Ovary (tissue), 3 donors: ENCODE measurements around the gene PRKG1.

Experiments
- CTCF ChIP-seq, 3 donors: fragments of 450-650 bp in 2 of 3; fragments of 200-600 bp in 1 of 3; IDR thresholded peaks; one replicate each; pipeline versions ENCODE4 v1.5.1 to v1.8.0; 2016 to 2022; ENCODE audit warnings: antibody characterized with exemption in 3 of 3, mild to moderate bottlenecking in 1 of 3
- EP300 ChIP-seq: sonication (generic); formaldehyde crosslinking; IDR thresholded peaks from one replicate; pipeline ENCODE4 v1.6.1; 2017; ENCODE audit warnings: antibody characterized with exemption
- POLR2A ChIP-seq: fragments of 450-650 bp; IDR thresholded peaks from one replicate; pipeline ENCODE4 v1.6.1; 2017; ENCODE audit warnings: antibody characterized with exemption, mild to moderate bottlenecking, moderate library complexity
- donor health status: DM: no; HTN: no; CAD: no.

- TF ChIP-seq CTCF (IDR thresholded peaks at IDR 0.05) (no peak), POLR2A (no peak), EP300 (no peak)
Observed at GRCh38 chr10:51302316-51302715, 228.0 kb downstream of the PRKG1 start.
